Esophagus mucosa (tissue), 1 donor: ENCODE results near the gene TEP1. TPM values are rescaled to one million over a fixed set of nuclear protein-coding genes. Genes with fewer than 3 reads are reported as not detected.
"Not testable (repeated sequence)": the region's sequence is repeated elsewhere in the genome, so short reads cannot be mapped to it uniquely, and the experiment has no call there.

Experiments
- ATAC-seq: fragments of 200-7000 bp; cut with Tn5 transposase; one replicate; pipeline ENCODE4 v1.9.1; 2020
- total RNA-seq: library from RNA; stranded (reverse); gene quantifications from one replicate; pipeline ENCODE4 v1.2.4, GENCODE V29; 2023
- donor health status: DM: yes; HTN: yes; CAD: no.

The TEP1 gene
- total RNA-seq, 1 donor from 2014 or later, result 17.2 TPM

- ATAC-seq, result no peak
These were observed 26.9 kb downstream of the TEP1 start for GRCh38 chr14:20386276-20386855.

GRCh38 chr14:20384886-20385285, 28.4 kb downstream of the TEP1 start:
- ATAC-seq, result no peak

- no peak for ATAC-seq
These were observed 29.0 kb downstream of the TEP1 start for GRCh38 chr14:20384321-20384720.

- no peak for ATAC-seq
These were observed 29.7 kb downstream of the TEP1 start for GRCh38 chr14:20383636-20384035.

- ATAC-seq, result no peak
These were observed 30.3 kb downstream of the TEP1 start for GRCh38 chr14:20383032-20383431.

- no peak for ATAC-seq
These were observed 30.8 kb downstream of the TEP1 start for GRCh38 chr14:20382526-20382925.

GRCh38 chr14:20381341-20381740, 32.0 kb downstream of the TEP1 start:
- no peak for ATAC-seq

- no peak for ATAC-seq
These were observed 32.6 kb downstream of the TEP1 start for GRCh38 chr14:20380681-20381080.

GRCh38 chr14:20379743-20380142, 33.6 kb downstream of the TEP1 start:
- no peak for ATAC-seq

GRCh38 chr14:20377171-20377570, 36.1 kb downstream of the TEP1 start:
- no peak for ATAC-seq

- ATAC-seq, result no peak
These were observed 37.2 kb downstream of the TEP1 start for GRCh38 chr14:20376071-20376588.

GRCh38 chr14:20375471-20375870, 37.8 kb downstream of the TEP1 start:
- no peak for ATAC-seq

- ATAC-seq, result no peak
These were observed 40.5 kb downstream of the TEP1 start for GRCh38 chr14:20372796-20373195.

GRCh38 chr14:20365928-20366327, 47.4 kb downstream of the TEP1 start:
- ATAC-seq, result no peak

- not testable (repeated sequence) for ATAC-seq
These were observed 54.8 kb downstream of the TEP1 start for GRCh38 chr14:20358474-20358873.

GRCh38 chr14:20356422-20356821, 56.9 kb downstream of the TEP1 start:
- no peak for ATAC-seq

- ATAC-seq, result no peak
These were observed 62.4 kb downstream of the TEP1 start for GRCh38 chr14:20350860-20351259.

GRCh38 chr14:20350282-20350681, 63.0 kb downstream of the TEP1 start:
- no peak for ATAC-seq

GRCh38 chr14:20347747-20348146, 65.6 kb downstream of the TEP1 start:
- ATAC-seq, result no peak

GRCh38 chr14:20346713-20347112, 66.6 kb downstream of the TEP1 start:
- ATAC-seq, result no peak

- ATAC-seq, result no peak
These were observed 67.9 kb downstream of the TEP1 start for GRCh38 chr14:20345366-20345765.

- peak; percentile 5 for ATAC-seq
These were observed 69.5 kb downstream of the TEP1 start for GRCh38 chr14:20343862-20344220.

GRCh38 chr14:20343092-20343861, 70.0 kb downstream of the TEP1 start, which contains the start of gene PARP2:
TSS of gene PARP2 (plus strand) at chr14:20343635. CDS start at chr14:20343642, 7 bp downstream.
- peak; percentile 98 for ATAC-seq

- ATAC-seq, result no peak
These were observed 71.7 kb downstream of the TEP1 start for GRCh38 chr14:20341646-20342045.
